Panc1 (cell line): Measurements from ENCODE around the gene ADCY9.

Experiments used
- CTCF ChIP-seq: fragments of 450-650 bp; IDR thresholded peaks from 2 replicates; pipeline ENCODE4 v1.5.1; 2017; ENCODE audit warnings: mild to moderate bottlenecking
- POLR2AphosphoS5 ChIP-seq: IDR thresholded peaks from 2 replicates; pipeline ENCODE4 v1.6.1; 2012; ENCODE audit warnings: mild to moderate bottlenecking, low read depth, low read length, moderate library complexity
- REST ChIP-seq, 2 experiments: IDR thresholded peaks; 2 replicates each; pipeline ENCODE4 v1.6.1; 2011 to 2012; ENCODE audit warnings: low read depth in 2 of 2, control low read depth in 1 of 2, low read length in 1 of 2, mild to moderate bottlenecking in 1 of 2, moderate library complexity in 1 of 2; ENCODE audit not compliant: insufficient read depth in 1 of 2
- TCF7L2 ChIP-seq: IDR thresholded peaks from 2 replicates; pipeline ENCODE4 v1.6.1; 2011; ENCODE audit warnings: mild to moderate bottlenecking, low read depth, low read length, inconsistent platforms

GRCh38 chr16:4016005-4016352, 100.3 kb downstream of the ADCY9 start:
- TF ChIP-seq CTCF (no peak), REST (IDR thresholded peaks at IDR 0.05; ENCODE audit: insufficient read depth in 1 of 2, low read depth in 2 of 2, low read length in 1 of 2) (no peak), POLR2AphosphoS5 (no peak), TCF7L2 (no peak)
